ENCODE results near the gene ATRIP. TPM values are rescaled to one million over a fixed set of nuclear protein-coding genes. Genes with fewer than 3 reads are reported as not detected.

Gene ATRIP
- total and polyA plus RNA-seq, 2 experiments from 2014 or later = 4.2 to 8.4 TPM

DNA sequence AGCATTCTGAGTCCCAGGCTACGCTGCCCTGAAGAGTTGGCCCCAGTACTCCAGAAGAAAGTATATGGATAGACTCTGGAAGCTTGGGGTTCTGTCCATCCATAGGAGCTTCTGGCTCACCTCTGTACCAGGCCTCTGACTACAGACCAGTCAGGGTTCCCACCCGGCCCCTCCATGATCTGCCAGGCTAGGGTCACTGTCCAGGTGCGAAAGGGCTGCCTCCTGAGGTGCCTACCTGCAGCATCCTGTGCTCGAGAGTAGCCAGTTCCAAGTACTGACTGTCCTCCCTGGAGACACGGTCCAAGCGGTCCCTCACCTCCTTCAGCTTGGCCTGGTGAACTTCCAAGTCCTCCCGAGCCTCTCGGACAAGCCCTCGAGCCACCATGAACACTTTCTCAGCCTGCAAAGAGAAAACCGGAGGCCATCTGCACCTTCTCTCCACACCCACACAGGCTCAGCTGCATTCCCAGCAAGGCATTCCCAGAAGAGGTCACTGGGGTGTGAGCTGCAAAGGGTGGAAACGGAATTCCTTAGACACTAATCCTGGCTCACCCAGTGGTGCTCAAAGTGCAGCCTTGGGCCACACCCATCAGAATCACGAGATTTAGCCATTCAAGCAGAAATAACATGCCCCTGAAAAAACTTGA, 12.9 kb upstream of the ATRIP start:
- WGBS, 2 experiments (ENCODE audit: low coverage in 1 of 2, low lambda C conversion rate in 2 of 2, missing lambda C conversion rate in 2 of 2) = 29% methylated on average over 12 of the region's 12 CpGs
- Histone ChIP-seq H4K20me1 (ENCODE audit: insufficient read depth) (no peaks in the 10 kb centered on the region), H3K27ac (peak overlapping the region; percentile 59), H3K4me2 (ENCODE audit: unreplicated experiment) (peak overlapping the region; percentile 41), H3K9me2 (ENCODE audit: insufficient read depth) (no peaks in the 10 kb centered on the region), H3F3A (ENCODE audit: insufficient read depth) (0 out of 2 replicates have a peak, but pooled peaks cover 6% of the 10 kb centered on the region), H3K4me1 (ENCODE audit: insufficient read depth) (peaks cover 18% of the 10 kb centered on the region), H3K27me3 (replicated peaks; ENCODE audit: insufficient read depth) (no peaks in the 10 kb centered on the region), H3K79me2 (ENCODE audit: insufficient read depth) (no peaks in the 10 kb centered on the region), H3K36me3 (ENCODE audit: low read depth) (no peaks in the 10 kb centered on the region), H2AFZ (0 out of 2 replicates have a peak overlapping the region, but pooled peaks have one; percentile 24), H3K9ac (peak overlapping the region; percentile 48), H3K4me3 (peak overlapping the region; percentile 13; the same call in 1 of the 2 replicates), H3K9me3 (ENCODE audit: low read depth) (no peaks in the 10 kb centered on the region)
- in situ Hi-C loops (cut with MboI) = loop anchor here (10.0 kb wide), 1 partner anchor 159 kb away; no protein-coding TSS in a partner anchor
- TF ChIP-seq EZH2phosphoT487 (IDR thresholded peaks at IDR 0.05; ENCODE audit: insufficient read depth, low read depth) (no peak), EZH2 (IDR thresholded peaks at IDR 0.05; ENCODE audit: insufficient read depth, poor library complexity, severe bottlenecking) (no peak)
- peak; percentile 83 for DNase-seq

DNA sequence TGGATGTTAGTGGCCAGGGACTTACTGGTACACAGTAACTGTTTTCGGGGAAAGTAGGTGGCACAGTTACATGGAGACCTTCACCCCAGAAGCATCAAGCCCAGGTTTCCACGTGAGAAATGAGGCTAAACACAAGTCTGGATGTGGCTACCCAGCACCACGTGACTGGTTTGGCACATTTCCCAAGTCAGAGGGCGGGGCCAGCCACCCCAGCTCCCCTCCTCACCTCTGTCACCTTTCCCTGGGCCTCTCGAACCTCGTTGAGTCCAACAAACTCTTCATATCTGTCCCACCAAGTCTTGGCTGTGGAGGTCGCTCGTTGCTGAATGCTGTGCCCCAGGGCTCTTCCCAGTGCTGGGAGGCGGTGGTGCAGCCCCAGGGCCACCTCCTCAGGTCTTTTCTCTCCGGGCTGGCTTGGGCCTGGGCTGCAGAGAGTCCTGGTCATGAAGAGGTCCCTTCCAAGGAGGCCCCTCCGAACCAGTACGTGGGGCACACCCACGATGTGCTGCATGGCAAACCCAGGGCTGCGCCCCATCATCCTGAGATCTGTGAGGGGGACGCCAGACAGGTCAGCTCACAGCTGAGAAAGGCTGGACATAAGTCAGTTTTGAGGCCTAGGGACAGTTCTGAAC, 11.8 kb upstream of the ATRIP start:
- H3K27ac ChIP-seq = peak overlapping the region; percentile 59; the same call in 1 of the 2 replicates

DNA sequence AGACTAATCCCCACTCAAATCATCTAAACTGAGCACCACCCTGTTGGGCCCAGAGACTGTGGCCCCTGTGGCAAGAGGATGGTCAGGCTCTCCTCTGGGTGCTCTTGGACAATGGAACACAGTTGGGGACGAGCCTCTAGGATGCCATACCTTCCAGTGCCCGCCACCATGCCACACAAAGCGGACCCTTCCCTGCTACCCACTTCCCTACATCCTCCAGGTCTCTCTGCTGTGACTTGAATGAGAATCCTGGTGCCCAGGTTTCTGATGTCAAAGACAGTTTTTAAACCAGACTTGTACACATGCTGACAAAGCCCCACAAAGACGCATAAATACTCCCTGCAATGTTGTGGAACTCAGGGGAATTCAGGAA, 11.3 kb upstream of the ATRIP start:
- Histone ChIP-seq H3K9ac (no peak overlapping the region), H3K79me2 (ENCODE audit: insufficient read depth) (peaks cover 15% of the 10 kb centered on the region), H3K9me2 (ENCODE audit: insufficient read depth) (no peaks in the 10 kb centered on the region), H3K27me3 (replicated peaks; ENCODE audit: insufficient read depth) (no peaks in the 10 kb centered on the region), H4K20me1 (ENCODE audit: insufficient read depth) (no peaks in the 10 kb centered on the region), H3K4me3 (no peak overlapping the region), H3K4me2 (ENCODE audit: unreplicated experiment) (no peak overlapping the region), H3K27ac (no peak overlapping the region), H3K9me3 (ENCODE audit: low read depth) (no peaks in the 10 kb centered on the region), H3F3A (ENCODE audit: insufficient read depth) (0 out of 2 replicates have a peak, but pooled peaks cover 6% of the 10 kb centered on the region), H3K4me1 (ENCODE audit: insufficient read depth) (peaks cover 18% of the 10 kb centered on the region), H3K36me3 (ENCODE audit: low read depth) (no peaks in the 10 kb centered on the region), H2AFZ (no peak overlapping the region)
- TF ChIP-seq EZH2phosphoT487 (IDR thresholded peaks at IDR 0.05; ENCODE audit: insufficient read depth, low read depth) = no peak
- TF ChIP-seq EZH2 (IDR thresholded peaks at IDR 0.05; ENCODE audit: insufficient read depth, poor library complexity, severe bottlenecking) = no peak
- in situ Hi-C loops (cut with MboI) = loop anchor here (10.0 kb wide), 1 partner anchor 160 kb away; no protein-coding TSS in a partner anchor
- 54% methylated on average over 4 of the region's 4 CpGs for WGBS, 2 experiments (ENCODE audit: low coverage in 1 of 2, low lambda C conversion rate in 2 of 2, missing lambda C conversion rate in 2 of 2)
- no peak for DNase-seq

More for the DNA sequence above, 11.8 kb upstream of the ATRIP start:
- Histone ChIP-seq H3K27me3 (replicated peaks; ENCODE audit: insufficient read depth) (no peaks in the 10 kb centered on the region), H3K36me3 (ENCODE audit: low read depth) (no peaks in the 10 kb centered on the region), H3K9me2 (ENCODE audit: insufficient read depth) (no peaks in the 10 kb centered on the region), H4K20me1 (ENCODE audit: insufficient read depth) (no peaks in the 10 kb centered on the region), H3K4me1 (ENCODE audit: insufficient read depth) (peaks cover 18% of the 10 kb centered on the region), H3K79me2 (ENCODE audit: insufficient read depth) (peaks cover 10% of the 10 kb centered on the region), H3K4me2 (ENCODE audit: unreplicated experiment) (peak overlapping the region; percentile 41), H2AFZ (no peak overlapping the region), H3K4me3 (no peak overlapping the region), H3K9ac (peak overlapping the region; percentile 48; the same call in 1 of the 2 replicates), H3F3A (ENCODE audit: insufficient read depth) (0 out of 2 replicates have a peak, but pooled peaks cover 6% of the 10 kb centered on the region), H3K9me3 (ENCODE audit: low read depth) (no peaks in the 10 kb centered on the region)
- TF ChIP-seq EZH2 (IDR thresholded peaks at IDR 0.05; ENCODE audit: insufficient read depth, poor library complexity, severe bottlenecking) = no peak
- in situ Hi-C loops (cut with MboI) = loop anchor here (10.0 kb wide), 1 partner anchor 160 kb away; no protein-coding TSS in a partner anchor
- 71 to 72% methylated on average over 14 to 15 of the region's 15 CpGs for WGBS, 2 experiments (ENCODE audit: low coverage in 1 of 2, low lambda C conversion rate in 2 of 2, missing lambda C conversion rate in 2 of 2)
- DNase-seq = no peak

DNA sequence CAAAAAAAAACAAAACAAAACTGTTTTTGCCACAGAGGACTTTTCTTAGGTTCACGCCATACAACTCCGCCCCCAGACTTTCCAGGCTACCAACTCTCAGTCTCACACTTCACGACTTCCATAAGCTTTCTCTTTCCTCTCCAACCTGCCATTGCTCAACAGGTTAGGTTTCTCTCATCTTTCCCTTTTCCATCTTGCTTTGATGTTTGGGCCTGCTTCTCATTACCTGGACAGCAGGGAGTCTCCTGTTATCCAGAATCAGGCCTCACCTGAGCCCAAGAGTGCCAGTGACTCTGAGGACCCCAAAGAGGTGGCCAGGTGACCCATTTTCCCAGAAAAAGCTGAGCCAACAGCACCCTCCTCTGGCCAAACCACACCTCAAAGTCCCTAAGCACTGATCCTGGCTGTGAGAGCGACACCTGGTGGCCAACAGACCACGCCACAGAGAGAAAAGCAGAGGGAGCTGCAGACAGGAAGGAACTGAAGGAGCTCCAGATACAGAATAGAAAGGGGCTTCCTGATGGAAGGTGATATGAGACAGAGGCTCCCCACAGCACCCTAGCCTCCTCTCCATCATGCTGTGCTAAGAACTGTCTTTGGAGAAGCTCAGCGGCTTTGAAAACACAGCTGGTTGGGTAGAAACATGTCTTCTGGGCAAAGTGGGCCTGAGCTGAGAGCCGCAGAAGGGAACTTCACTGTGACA, 10.6 kb upstream of the ATRIP start:
- peak; percentile 84 for DNase-seq

More for the DNA sequence above, 10.6 kb upstream of the ATRIP start:
- Histone ChIP-seq H3F3A (ENCODE audit: insufficient read depth) (0 out of 2 replicates have a peak, but pooled peaks cover 6% of the 10 kb centered on the region), H4K20me1 (ENCODE audit: insufficient read depth) (no peaks in the 10 kb centered on the region), H3K9me3 (ENCODE audit: low read depth) (no peaks in the 10 kb centered on the region), H3K4me1 (ENCODE audit: insufficient read depth) (peaks cover 18% of the 10 kb centered on the region), H3K36me3 (ENCODE audit: low read depth) (no peaks in the 10 kb centered on the region), H3K79me2 (ENCODE audit: insufficient read depth) (peaks cover 22% of the 10 kb centered on the region), H3K27me3 (replicated peaks; ENCODE audit: insufficient read depth) (no peaks in the 10 kb centered on the region), H2AFZ (no peak overlapping the region), H3K27ac (no peak overlapping the region), H3K4me3 (no peak overlapping the region), H3K4me2 (ENCODE audit: unreplicated experiment) (no peak overlapping the region), H3K9ac (no peak overlapping the region), H3K9me2 (ENCODE audit: insufficient read depth) (no peaks in the 10 kb centered on the region)
- TF ChIP-seq EZH2 (IDR thresholded peaks at IDR 0.05; ENCODE audit: insufficient read depth, poor library complexity, severe bottlenecking) = no peak
- WGBS, 2 experiments (ENCODE audit: low coverage in 1 of 2, low lambda C conversion rate in 2 of 2, missing lambda C conversion rate in 2 of 2) = 31 to 37% methylated on average over 7 of the region's 7 CpGs
- in situ Hi-C loops (cut with MboI) = loop anchor here (10.0 kb wide), 1 partner anchor 161 kb away; no protein-coding TSS in a partner anchor
